Calu3 (cell line): Measurements from ENCODE around the gene KIAA0930. TPM values are rescaled to one million over a fixed set of nuclear protein-coding genes. Genes with fewer than 3 reads are reported as not detected.

Experiments used
- BruUV-seq: library from RNA; stranded (reverse); fragments of 400-500 nt; replicated peaks from 2 replicates; lab custom pipeline; 2021; lab: Mats Ljungman, UMichigan
- CTCF ChIA-PET: fragments of 300-600 bp; sonication (Branson Sonifier 250); formaldehyde crosslinking; loops from one replicate; lab custom pipeline; 2022; ENCODE audit warnings: antibody characterized with exemption; lab: Charles Lee
- DNase-seq: peaks from one replicate; pipeline ENCODE4 v3.0.0; 2022
- H3K27ac Mint-ChIP-seq: one replicate; pipeline ENCODE4 v1.8.0; 2022; ENCODE audit warnings: mixed read lengths; ENCODE audit not compliant: unreplicated experiment
- H3K27me3 Mint-ChIP-seq: one replicate; pipeline ENCODE4 v1.8.0; 2022; ENCODE audit warnings: mixed read lengths; ENCODE audit not compliant: unreplicated experiment
- H3K36me3 Mint-ChIP-seq: one replicate; pipeline ENCODE4 v1.8.0; 2022; ENCODE audit warnings: mild to moderate bottlenecking, moderate library complexity, mixed read lengths; ENCODE audit not compliant: insufficient read depth, unreplicated experiment
- H3K4me1 Mint-ChIP-seq: one replicate; pipeline ENCODE4 v1.8.0; 2022; ENCODE audit warnings: mild to moderate bottlenecking, low read depth, mixed read lengths; ENCODE audit not compliant: unreplicated experiment
- H3K4me3 Mint-ChIP-seq: one replicate; pipeline ENCODE4 v1.8.0; 2022; ENCODE audit warnings: mild to moderate bottlenecking, low read depth, moderate library complexity, mixed read lengths; ENCODE audit not compliant: unreplicated experiment
- H3K9me3 Mint-ChIP-seq: one replicate; pipeline ENCODE4 v1.8.0; 2022; ENCODE audit warnings: low read depth, mixed read lengths; ENCODE audit not compliant: unreplicated experiment
- CTCF ChIP-seq: fragments of 200-600 bp; IDR thresholded peaks from one replicate; pipeline ENCODE4 v1.8.0; 2022; ENCODE audit warnings: antibody characterized with exemption; ENCODE audit not compliant: unreplicated experiment
- intact Hi-C: fragments of 100-400 bp; cut with micrococcal nuclease; formaldehyde crosslinking; loops from one replicate; pipeline ENCODE4 v1.10.0; 2022; ENCODE audit not compliant: unreplicated experiment
- total RNA-seq: library from RNA; stranded (reverse); gene quantifications from 2 replicates; pipeline ENCODE4 v1.2.3, GENCODE V29; 2022

The KIAA0930 gene
- total RNA-seq, 1 experiment from 2014 or later, result 56.8 TPM

- intact Hi-C loops, result no loop called here
- no TSS peak for BruUV-seq
- Mint-ChIP-seq H3K36me3 (peaks cover 30% of the 10 kb centered on the region), H3K9me3 (no peaks in the 10 kb centered on the region), H3K4me3 (no peak overlapping the region), H3K4me1 (no peaks in the 10 kb centered on the region), H3K27me3 (no peaks in the 10 kb centered on the region), H3K27ac (no peak overlapping the region)
- no peak for DNase-seq
- TF ChIP-seq CTCF, result no peak
- CTCF ChIA-PET, result interaction anchor here (1.2 to 2.0 kb wide), 3 partner anchors 10 to 56 kb away, joined by 4 to 6 read pairs (median 6); no protein-coding TSS in a partner anchor
These were observed 32.0 kb downstream of the KIAA0930 start for GRCh38 chr22:45208696-45208992.

GRCh38 chr22:45207981-45208664 is 32.6 kb downstream of the KIAA0930 start:
- CTCF ChIA-PET, result interaction anchor here (0.6 to 2.0 kb wide), 3 partner anchors 10 to 49 kb away, joined by 3 to 6 read pairs (median 6); no protein-coding TSS in a partner anchor
- H3K36me3 Mint-ChIP-seq, result peaks cover 30% of the 10 kb centered on the region
- no peaks in the 10 kb centered on the region for H3K9me3 Mint-ChIP-seq
- H3K4me1 Mint-ChIP-seq, result no peaks in the 10 kb centered on the region
- no peak overlapping the region for H3K4me3 Mint-ChIP-seq
- no peak for TF ChIP-seq CTCF
- intact Hi-C loops, result no loop called here
- no peaks in the 10 kb centered on the region for H3K27me3 Mint-ChIP-seq
- H3K27ac Mint-ChIP-seq, result no peak overlapping the region
- no TSS peak for BruUV-seq
- no peak for DNase-seq

GRCh38 chr22:45207533-45207932 is 33.2 kb downstream of the KIAA0930 start:
- DNase-seq, result no peak
- intact Hi-C loops, result no loop called here
- Mint-ChIP-seq H3K27ac (no peak overlapping the region), H3K27me3 (no peaks in the 10 kb centered on the region), H3K4me3 (no peak overlapping the region), H3K9me3 (no peaks in the 10 kb centered on the region), H3K4me1 (no peaks in the 10 kb centered on the region), H3K36me3 (peaks cover 32% of the 10 kb centered on the region)
- CTCF ChIA-PET, result interaction anchor here (0.6 to 2.0 kb wide), 2 partner anchors 39 to 49 kb away, joined by 3 to 6 read pairs; no protein-coding TSS in a partner anchor
- TF ChIP-seq CTCF, result no peak
- no TSS peak for BruUV-seq

GRCh38 chr22:45206233-45206632 is 34.5 kb downstream of the KIAA0930 start:
- Mint-ChIP-seq H3K4me3 (no peak overlapping the region), H3K4me1 (peaks cover 8% of the 10 kb centered on the region)

More at GRCh38 chr22:45206233-45206632, 34.5 kb downstream of the KIAA0930 start:
- BruUV-seq, result no TSS peak
- Mint-ChIP-seq H3K27me3 (no peaks in the 10 kb centered on the region), H3K9me3 (no peaks in the 10 kb centered on the region), H3K27ac (no peak overlapping the region), H3K36me3 (peaks cover 43% of the 10 kb centered on the region)
- no peak for DNase-seq
- intact Hi-C loops, result no loop called here
- no peak for TF ChIP-seq CTCF
- CTCF ChIA-PET, result interaction anchor here (0.6 kb wide), 2 partner anchors 46 to 137 kb away, joined by 4 read pairs; no protein-coding TSS in a partner anchor
